Measurements from ENCODE around the gene NRTN.

GRCh38 chr19:5867201-5868136 is 62.6 kb downstream of the NRTN start:
- TF ChIP-seq CTCF (IDR thresholded peaks at IDR 0.05): no peak
- TF ChIP-seq POLR2A (IDR thresholded peaks at IDR 0.05): no peak

Measured in esophagus squamous epithelium (tissue), 4 donors.